ENCODE results near the gene CABP1. TPM values are rescaled to one million over a fixed set of nuclear protein-coding genes. Genes with fewer than 3 reads are reported as not detected.

CABP1 gene
- total RNA-seq, 1 experiment from 2014 or later, result not detected

DNA sequence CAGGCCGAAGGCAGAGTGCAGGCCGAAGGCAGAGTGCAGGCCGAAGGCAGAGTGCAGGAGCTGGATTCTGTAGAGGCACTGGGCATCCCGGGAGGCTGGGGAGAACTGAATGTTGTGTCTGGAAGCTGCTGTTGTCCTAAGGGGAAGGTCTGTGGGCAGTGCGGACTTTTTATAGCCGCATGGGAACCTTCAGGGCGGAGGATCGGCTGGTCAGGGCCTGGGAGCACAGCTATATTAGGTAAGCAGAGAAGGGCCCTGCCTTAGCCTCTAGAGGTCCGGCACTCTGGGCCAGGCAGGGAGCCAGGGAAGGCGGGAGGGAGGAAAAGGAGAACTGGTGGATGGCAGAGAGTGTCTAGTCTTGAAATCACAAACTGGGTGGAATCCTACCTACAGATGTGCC, 14.2 kb downstream of the CABP1 start:
- CTCF ChIA-PET, result no interaction called here

DNA sequence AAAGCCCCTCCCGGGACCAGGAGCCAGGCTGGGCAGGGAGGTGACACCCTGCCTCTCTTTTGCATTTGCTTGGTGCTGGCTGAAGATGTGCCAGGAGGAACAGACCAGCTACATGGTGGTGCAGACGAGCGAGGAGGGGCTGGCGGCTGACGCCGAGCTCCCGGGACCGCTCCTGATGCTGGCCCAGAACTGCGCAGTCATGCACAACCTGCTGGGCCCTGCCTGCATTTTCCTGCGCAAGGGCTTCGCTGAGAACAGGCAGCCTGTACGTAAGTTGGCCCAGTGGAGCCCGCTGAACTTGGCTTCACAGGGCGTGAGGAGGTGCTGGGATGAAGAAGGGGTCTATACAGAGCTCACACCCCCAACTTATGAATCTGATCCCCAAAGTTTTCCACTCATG, 15.6 kb downstream of the CABP1 start:
- CTCF ChIA-PET, result interaction anchor here (1.0 kb wide), 1 partner anchor 59 kb away, joined by 3 read pairs; no protein-coding TSS in a partner anchor
- Histone ChIP-seq H3K4me1 (ENCODE audit: control insufficient read depth, insufficient read depth, low read length) (no peaks in the 10 kb centered on the region), H3K27ac (ENCODE audit: low read length) (no peak overlapping the region), H3K36me3 (ENCODE audit: control insufficient read depth, insufficient read depth, low read length) (no peaks in the 10 kb centered on the region), H3K27me3 (ENCODE audit: control insufficient read depth, insufficient read depth, low read length) (peaks cover 4% of the 10 kb centered on the region; the same call in 1 of the 2 replicates), H3K9me3 (ENCODE audit: control insufficient read depth, insufficient read depth, low read depth, low read length) (no peaks in the 10 kb centered on the region), H3K4me3 (ENCODE audit: low read depth in 2 of 2, low read length in 2 of 2) (no peak overlapping the region)
- in situ Hi-C loops (cut with HindIII; ENCODE audit: low pct_unique_long_range_greater_than_20kb, low sequenced_read_pairs), result no loop called here
- no peak for DNase-seq (ENCODE audit: low read depth, low spot score)
- no peak for ATAC-seq
- POLR2A ChIA-PET, result no interaction called here
- intact Hi-C loops (cut with micrococcal nuclease; ENCODE audit: unreplicated experiment), result no loop called here
- BruUV-seq (replicated peaks), result no TSS peak
- TF ChIP-seq SIN3A (IDR thresholded peaks at IDR 0.05; ENCODE audit: borderline replicate concordance, insufficient read depth, low read depth, low read length) (no peak), TCF7L2 (IDR thresholded peaks at IDR 0.05; ENCODE audit: low read depth, low read length) (no peak), REST (IDR thresholded peaks at IDR 0.05; ENCODE audit: insufficient read depth in 1 of 2, low read depth in 2 of 2, low read length in 1 of 2) (no peak), POLR2AphosphoS5 (IDR thresholded peaks at IDR 0.05; ENCODE audit: low read depth, low read length) (no peak)
- TF ChIP-seq, protein P1, sequence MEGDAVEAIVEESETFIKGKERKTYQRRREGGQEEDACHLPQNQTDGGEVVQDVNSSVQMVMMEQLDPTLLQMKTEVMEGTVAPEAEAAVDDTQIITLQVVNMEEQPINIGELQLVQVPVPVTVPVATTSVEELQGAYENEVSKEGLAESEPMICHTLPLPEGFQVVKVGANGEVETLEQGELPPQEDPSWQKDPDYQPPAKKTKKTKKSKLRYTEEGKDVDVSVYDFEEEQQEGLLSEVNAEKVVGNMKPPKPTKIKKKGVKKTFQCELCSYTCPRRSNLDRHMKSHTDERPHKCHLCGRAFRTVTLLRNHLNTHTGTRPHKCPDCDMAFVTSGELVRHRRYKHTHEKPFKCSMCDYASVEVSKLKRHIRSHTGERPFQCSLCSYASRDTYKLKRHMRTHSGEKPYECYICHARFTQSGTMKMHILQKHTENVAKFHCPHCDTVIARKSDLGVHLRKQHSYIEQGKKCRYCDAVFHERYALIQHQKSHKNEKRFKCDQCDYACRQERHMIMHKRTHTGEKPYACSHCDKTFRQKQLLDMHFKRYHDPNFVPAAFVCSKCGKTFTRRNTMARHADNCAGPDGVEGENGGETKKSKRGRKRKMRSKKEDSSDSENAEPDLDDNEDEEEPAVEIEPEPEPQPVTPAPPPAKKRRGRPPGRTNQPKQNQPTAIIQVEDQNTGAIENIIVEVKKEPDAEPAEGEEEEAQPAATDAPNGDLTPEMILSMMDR (IDR thresholded peaks at IDR 0.05), result no peak

More for the DNA sequence above, 14.2 kb downstream of the CABP1 start:
- Histone ChIP-seq H3K27me3 (ENCODE audit: control insufficient read depth, insufficient read depth, low read length) (peaks cover 4% of the 10 kb centered on the region), H3K4me1 (ENCODE audit: control insufficient read depth, insufficient read depth, low read length) (no peaks in the 10 kb centered on the region; the same call in 1 of the 2 replicates), H3K9me3 (ENCODE audit: control insufficient read depth, insufficient read depth, low read depth, low read length) (no peaks in the 10 kb centered on the region), H3K27ac (ENCODE audit: low read length) (no peak overlapping the region), H3K4me3 (ENCODE audit: low read depth in 2 of 2, low read length in 2 of 2) (no peak overlapping the region), H3K36me3 (ENCODE audit: control insufficient read depth, insufficient read depth, low read length) (no peaks in the 10 kb centered on the region)
- BruUV-seq (replicated peaks), result no TSS peak
- TF ChIP-seq SIN3A (IDR thresholded peaks at IDR 0.05; ENCODE audit: borderline replicate concordance, insufficient read depth, low read depth, low read length) (no peak), TCF7L2 (IDR thresholded peaks at IDR 0.05; ENCODE audit: low read depth, low read length) (no peak), REST (IDR thresholded peaks at IDR 0.05; ENCODE audit: insufficient read depth in 1 of 2, low read depth in 2 of 2, low read length in 1 of 2) (no peak), POLR2AphosphoS5 (IDR thresholded peaks at IDR 0.05; ENCODE audit: low read depth, low read length) (no peak)
- TF ChIP-seq, protein P1 (IDR thresholded peaks at IDR 0.05), result no peak
- POLR2A ChIA-PET, result no interaction called here
- in situ Hi-C loops (cut with HindIII; ENCODE audit: low pct_unique_long_range_greater_than_20kb, low sequenced_read_pairs), result no loop called here
- intact Hi-C loops (cut with micrococcal nuclease; ENCODE audit: unreplicated experiment), result no loop called here
- no peak for DNase-seq (ENCODE audit: low read depth, low spot score)
- no peak for ATAC-seq

Data from Panc1 (cell line).